GM12801 (cell line): ENCODE results near the gene CDC42BPB.

Experiments used
- CTCF ChIP-seq: IDR thresholded peaks from one replicate; pipeline ENCODE4 v1.5.1; 2011; ENCODE audit warnings: control low read depth; ENCODE audit not compliant: insufficient read length; ENCODE audit errors: extremely low read depth

Gene CDC42BPB

DNA sequence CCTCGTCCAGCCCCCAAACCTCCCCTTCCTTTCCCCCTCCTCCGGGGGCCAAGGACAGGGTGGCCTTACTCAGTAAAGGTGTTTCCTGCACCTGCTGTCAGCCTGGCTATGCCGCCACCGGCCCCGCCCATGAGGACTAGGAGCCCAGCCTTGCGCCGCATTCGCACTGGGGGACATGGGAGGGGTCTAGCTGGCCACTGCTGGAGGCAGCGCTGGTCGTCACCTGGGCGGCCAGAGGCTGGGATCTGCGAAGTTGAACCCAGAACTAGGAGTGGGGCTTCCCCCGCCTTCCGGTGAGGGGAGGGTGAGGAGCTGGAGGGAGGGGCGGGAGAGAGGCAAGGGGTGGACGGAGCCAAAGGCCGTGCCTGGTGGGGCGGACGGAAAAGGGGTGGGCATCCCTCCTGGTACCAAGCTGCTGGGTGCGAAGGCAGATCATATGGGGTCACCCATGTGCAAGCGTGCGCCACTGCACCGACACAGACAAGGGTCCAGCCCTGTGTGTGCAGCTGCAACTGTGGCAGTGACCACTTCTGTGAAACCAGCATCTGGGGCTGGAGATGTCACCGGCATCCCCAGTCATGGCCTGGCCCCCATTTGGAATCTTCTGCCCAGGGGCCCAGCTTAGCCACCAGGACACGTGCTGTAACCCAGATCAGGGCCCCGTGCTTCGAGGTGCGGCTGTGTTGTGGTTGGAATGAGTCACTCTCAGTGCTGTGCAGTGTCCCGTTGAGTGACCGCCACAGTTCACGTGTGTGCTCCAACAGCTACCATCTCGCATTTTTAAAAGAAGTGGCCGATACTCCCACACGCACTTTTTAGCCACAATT is 126.4 kb downstream of the CDC42BPB start:
- no peak for TF ChIP-seq CTCF

DNA sequence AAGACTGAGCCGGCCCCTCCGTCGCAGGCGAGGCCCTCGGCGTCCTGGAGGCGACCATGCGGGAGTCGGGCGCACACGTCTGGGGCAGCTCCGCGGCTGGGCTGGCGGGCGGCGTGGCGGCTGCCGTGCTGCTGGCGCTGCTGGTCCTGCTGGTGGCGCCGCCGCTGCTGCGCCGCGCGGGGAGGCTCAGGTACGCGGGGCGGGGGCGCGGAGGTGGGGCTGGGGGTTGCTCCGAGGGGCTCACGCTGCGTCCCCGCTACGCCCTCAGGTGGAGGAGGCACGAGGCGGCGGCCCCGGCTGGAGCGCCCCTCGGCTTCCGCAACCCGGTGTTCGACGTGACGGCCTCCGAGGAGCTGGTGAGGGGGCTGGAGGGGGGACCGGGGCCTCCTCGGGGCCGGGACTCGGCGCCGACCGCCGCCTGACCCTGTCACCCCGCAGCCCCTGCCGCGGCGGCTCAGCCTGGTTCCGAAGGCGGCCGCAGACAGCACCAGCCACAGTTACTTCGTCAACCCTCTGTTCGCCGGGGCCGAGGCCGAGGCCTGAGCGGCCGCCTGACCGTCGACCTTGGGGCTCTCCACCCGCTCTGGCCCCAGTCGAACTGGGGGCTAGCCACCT is 127.1 kb downstream of the CDC42BPB start:
- TF ChIP-seq CTCF: no peak

DNA sequence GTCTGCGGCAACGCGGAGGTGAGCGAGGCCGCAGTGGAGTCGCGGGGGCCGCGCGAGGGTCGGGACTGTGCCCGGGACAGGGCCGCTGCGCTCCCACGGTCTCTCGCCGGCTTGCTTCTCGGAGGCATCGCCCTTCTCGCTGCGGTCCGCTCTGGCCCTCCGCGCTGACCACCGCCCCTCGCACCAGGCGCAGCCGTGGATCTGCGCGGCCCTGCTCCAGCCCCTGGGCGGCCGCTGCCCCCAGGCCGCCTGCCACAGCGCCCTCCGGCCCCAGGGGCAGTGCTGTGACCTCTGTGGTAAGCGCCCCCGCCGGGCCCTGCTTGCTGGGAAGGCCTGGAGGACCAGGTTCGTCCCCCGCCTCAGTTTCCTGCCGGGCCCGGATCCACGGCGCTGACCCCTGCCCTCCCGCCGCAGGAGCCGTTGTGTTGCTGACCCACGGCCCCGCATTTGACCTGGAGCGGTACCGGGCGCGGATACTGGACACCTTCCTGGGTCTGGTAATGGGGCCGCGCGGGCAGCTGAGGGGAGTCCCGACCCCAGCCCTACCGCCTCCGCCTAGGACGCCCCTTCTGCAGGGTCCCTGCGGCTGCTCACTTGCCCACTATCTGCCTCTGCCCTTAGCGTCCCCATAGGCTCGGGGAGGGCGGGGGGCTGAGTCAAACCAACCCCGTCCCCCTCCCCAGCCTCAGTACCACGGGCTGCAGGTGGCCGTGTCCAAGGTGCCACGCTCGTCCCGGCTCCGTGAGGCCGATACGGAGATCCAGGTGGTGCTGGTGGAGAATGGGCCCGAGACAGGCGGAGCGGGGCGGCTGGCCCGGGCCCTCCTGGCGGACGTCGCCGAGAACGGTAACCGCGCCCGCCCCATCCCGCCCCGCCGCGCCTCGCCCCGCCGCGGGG is 127.9 kb downstream of the CDC42BPB start:
- TF ChIP-seq CTCF: no peak

GRCh38 chr14:102928412-102929240 is 128.7 kb downstream of the CDC42BPB start:
- no peak for TF ChIP-seq CTCF

GRCh38 chr14:102927878-102928411 is 129.4 kb downstream of the CDC42BPB start:
- no peak for TF ChIP-seq CTCF

GRCh38 chr14:102927346-102927877 is 129.9 kb downstream of the CDC42BPB start:
- TF ChIP-seq CTCF: no peak
